CD4-positive, alpha-beta T cell treated with Interferon alpha-2 for 1 hour (primary cell): Measurements from ENCODE around the gene THSD7B.

ENCODE experiments used
- DNase-seq, 2 donors: peaks; one replicate each; pipeline ENCODE4 v3.0.0-alpha.2; 2020 to 2022

THSD7B gene

GRCh38 chr2:137206069-137206468 is 440.7 kb downstream of the THSD7B start:
- DNase-seq: no peak

- DNase-seq: no peak
Measured at GRCh38 chr2:137207030-137207429, 441.7 kb downstream of the THSD7B start.

- DNase-seq: no peak
Measured at GRCh38 chr2:137208431-137208891, 443.1 kb downstream of the THSD7B start.

DNA sequence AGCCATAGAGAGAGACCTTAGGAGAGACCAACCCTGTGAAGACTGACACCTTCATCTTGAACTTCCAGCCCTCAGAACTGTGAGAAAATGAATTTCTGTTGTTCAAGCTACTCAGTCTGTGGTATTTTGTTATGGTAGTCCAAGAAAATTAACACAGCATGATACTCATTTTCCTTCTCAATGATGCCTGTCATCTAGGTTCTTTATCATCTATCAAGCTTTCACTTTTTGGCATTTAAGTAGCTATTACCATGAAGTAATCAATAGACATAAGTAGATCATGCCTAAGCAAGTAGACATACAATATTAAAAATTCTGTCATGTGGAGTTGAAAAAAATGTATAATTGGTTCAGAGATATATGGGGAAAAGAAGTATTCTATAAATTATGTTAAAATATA is 444.7 kb downstream of the THSD7B start:
- DNase-seq: no peak

GRCh38 chr2:137211761-137212160 is 446.4 kb downstream of the THSD7B start:
- DNase-seq: no peak

GRCh38 chr2:137220438-137220993 is 455.2 kb downstream of the THSD7B start:
- no peak for DNase-seq

GRCh38 chr2:137221797-137222492 is 456.6 kb downstream of the THSD7B start:
- no peak for DNase-seq

GRCh38 chr2:137223722-137224121 is 458.4 kb downstream of the THSD7B start:
- DNase-seq: no peak

DNA sequence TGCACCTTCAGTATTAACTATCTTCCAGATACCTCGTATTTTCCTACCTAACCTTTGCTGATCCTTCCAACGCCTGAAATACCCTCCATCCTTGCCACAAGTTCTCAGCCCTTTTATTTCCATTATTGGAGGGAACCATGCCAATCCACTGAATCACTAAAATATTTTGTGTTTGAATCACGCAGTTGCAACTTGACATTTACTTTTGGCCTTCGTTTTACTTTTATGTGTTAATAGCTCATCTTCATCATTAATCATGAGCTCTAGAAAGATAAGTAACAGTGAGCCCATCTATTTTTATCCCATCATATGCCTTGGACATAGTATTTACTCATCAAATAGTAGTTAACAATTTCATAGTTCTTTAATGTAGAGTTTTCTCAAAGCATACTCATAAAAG is 463.2 kb downstream of the THSD7B start:
- no peak for DNase-seq

DNA sequence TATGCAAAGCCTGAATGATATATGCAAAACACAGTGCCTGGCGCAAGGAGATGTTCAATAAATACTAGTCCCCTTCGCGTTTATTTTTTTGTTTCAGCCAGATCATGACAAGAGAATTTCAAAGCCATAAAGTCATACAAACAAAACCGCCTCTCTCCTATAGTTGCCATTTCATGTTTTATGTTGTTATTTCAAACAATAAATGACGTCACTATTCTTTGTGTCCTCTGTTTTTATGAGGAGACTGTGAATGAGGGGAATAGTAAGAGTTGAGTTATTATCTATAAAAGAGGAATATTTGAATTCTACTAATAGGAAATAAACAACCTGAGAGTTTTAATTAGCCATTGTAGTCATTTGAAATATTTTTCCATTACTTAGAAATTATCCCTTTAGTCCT is 464.5 kb downstream of the THSD7B start:
- no peak for DNase-seq

DNA sequence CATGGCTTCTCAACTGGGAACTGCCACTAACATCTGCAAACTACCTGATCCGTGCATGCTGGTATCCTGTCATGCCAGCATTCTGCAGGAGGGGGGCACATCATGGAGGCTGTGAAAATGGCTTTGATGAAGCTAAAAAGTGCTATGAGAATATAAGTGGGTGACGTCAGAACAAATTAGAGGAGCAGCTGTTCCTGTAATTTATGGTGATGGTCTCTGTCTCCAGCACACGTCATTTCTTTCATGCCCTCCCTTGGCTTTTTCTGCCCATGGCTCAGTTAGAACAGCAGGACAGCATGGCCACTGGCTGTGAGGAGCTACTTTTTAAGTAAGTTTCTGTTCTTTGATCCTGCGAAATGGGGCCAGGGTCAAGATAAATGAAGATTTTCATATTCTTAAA is 466.3 kb downstream of the THSD7B start:
- DNase-seq: no peak

DNA sequence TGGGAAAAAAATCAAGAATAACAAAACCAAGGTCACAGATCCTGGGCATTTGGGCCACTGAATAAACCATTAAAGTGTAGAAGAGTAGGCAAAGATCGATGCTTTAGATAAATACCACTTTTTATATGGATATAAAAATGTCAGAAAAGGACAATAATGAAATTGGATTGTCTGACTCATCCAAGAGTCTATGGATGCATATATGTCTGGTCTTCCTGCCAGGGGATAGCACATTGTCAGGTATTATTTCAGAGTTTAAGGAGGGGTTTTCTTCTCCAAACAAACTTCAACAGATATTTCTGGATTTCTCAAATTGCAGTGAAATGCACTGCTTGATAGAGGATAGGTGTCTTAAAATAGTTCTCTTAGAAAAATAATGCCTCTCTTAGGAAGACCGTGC is 466.7 kb downstream of the THSD7B start:
- DNase-seq: no peak

DNA sequence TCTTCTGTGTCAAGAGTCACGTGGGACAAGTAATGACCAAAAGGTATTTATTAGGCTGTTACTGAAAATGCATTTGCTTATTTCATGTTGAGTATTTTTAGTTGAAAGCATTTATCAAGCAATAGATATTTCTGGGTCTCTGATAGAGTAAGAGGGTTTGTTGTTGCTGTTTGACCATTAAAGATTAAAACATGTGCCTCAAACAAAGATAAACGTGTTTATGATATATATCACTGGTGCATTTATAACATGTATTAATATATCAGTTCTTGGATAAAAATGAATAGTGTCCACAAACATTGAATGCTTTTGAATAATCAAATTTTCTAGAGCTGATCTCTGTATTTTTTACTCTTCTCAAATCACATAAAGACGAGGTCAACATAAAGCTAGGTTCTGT is 467.7 kb downstream of the THSD7B start:
- DNase-seq: no peak

DNA sequence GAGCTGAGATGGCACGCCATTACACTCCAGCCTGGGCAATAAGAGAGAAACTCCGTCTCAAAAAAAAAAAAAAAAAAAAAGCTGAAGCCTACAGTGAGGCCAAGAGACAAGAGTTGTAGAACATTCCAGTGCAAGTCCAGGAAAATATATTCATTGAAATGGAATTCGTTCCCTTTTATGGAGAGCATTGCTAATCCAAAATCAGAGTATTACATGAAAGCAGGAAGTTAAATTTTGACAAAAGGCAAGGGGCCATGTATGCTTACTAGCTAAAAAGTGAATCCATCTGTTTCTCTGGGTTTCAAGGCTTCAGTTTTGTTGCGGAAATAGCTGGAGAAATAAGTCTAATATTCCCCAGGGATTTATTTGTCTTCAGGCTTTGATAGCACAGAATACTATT is 471.7 kb downstream of the THSD7B start:
- DNase-seq: no peak

DNA sequence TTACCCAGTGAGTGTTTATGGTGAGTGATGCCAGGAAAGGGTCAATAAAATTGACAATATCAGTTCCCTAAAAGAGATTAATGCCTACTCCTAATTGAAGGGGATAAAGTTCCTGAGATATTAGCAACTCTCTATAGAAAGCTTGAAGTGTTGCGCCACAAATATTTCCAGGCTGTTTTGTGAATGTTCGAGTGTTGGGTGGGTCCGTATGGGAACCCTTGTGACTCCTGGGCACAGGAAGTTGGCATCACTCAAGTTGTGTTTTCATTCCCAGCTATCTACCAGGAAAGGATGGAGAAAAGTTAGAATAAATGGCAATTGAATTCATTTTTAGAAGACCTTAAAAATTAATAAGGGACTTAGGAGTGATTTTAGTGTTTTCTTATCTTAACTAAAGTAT is 472.7 kb downstream of the THSD7B start:
- DNase-seq: no peak

- DNase-seq: no peak
Measured at GRCh38 chr2:137249463-137250130, 484.3 kb downstream of the THSD7B start.

DNA sequence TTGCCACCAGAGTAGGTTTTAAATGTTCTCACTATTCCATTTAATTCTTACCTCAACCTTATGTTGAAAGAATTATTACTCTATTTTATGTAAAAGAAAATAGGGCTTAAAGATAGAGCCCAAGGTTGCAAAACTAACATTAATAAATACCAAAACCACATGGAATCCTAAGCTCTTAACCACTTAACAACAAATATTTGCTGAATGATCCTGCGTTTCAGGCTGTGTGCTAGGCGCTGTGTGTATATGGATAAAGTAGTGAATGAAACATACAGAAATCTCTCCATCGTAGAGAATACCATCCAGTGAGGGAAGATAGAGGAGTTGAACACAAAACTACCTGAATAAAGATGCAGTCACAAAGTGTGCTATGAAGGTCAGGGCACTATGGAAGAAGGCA is 485.1 kb downstream of the THSD7B start:
- DNase-seq: no peak

- no peak for DNase-seq
Measured at GRCh38 chr2:137251045-137251444, 485.7 kb downstream of the THSD7B start.

GRCh38 chr2:137252934-137253333 is 487.6 kb downstream of the THSD7B start:
- DNase-seq: no peak

DNA sequence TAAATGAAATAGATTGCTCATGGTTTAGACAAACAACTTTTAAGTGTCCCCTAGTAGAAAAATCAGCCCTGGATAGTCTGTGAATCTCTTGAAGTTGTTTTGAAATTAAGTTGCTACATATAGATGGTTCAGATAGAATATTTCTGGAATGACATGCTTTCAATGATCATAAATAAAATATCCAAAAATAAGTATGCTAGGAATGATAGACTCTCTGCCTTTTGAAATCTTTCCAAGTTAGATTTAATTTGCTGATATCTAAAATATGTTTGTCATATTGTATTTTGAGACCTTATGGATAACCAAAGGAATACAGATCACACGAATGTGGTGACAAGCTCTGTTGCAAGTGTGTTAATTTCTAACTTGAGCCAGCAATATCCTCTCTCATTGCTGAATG is 488.7 kb downstream of the THSD7B start:
- DNase-seq: no peak

- DNase-seq: no peak
Measured at GRCh38 chr2:137255345-137255744, 490.0 kb downstream of the THSD7B start.

DNA sequence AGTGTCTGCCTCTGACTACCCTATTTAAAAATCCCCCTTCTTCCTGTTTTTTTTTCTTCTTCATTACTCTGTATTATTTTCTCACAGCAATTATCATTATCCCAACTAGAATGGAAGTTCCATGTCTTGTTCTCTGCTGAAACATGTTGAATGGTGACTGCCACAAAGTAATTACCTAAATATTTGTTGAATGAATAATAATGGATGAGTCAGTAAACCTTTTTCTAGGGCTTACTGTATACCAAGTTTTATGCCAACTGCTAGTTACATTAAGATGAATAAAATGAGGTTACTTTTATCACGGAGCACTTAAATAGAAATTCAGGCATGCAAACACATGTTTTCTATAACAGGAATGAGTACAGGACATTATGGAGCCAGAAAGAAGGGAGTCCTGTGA is 490.6 kb downstream of the THSD7B start:
- no peak for DNase-seq

- no peak for DNase-seq
Measured at GRCh38 chr2:137261881-137262585, 496.7 kb downstream of the THSD7B start.

- no peak for DNase-seq
Measured at GRCh38 chr2:137262594-137262993, 497.2 kb downstream of the THSD7B start.
